HepG2 (cell line): ENCODE measurements around the gene MRPL14. TPM values are rescaled to one million over a fixed set of nuclear protein-coding genes. Genes with fewer than 3 reads are reported as not detected.

Experiments used
- CHCHD3 ChIP-seq: sonication (generic); formaldehyde crosslinking; IDR thresholded peaks from 2 replicates; pipeline ENCODE4 v1.8.0; 2022; ENCODE audit warnings: mild to moderate bottlenecking, missing genetic modification reagents, moderate library complexity
- SNAI1 ChIP-seq: sonication (generic); formaldehyde crosslinking; IDR thresholded peaks from 2 replicates; pipeline ENCODE4 v1.5.0; 2020; ENCODE audit warnings: mild to moderate bottlenecking, missing genetic modification reagents, borderline replicate concordance
- SNAPC4 ChIP-seq: sonication (generic); formaldehyde crosslinking; IDR thresholded peaks from 2 replicates; pipeline ENCODE4 v1.4.0; 2020; ENCODE audit warnings: mild to moderate bottlenecking, missing genetic modification reagents
- ZNF580 ChIP-seq: IDR thresholded peaks from 2 replicates; pipeline ENCODE4 v1.6.1; 2016; ENCODE audit warnings: low read depth, borderline replicate concordance
- polyA plus RNA-seq, 8 experiments: library from polyadenylated mRNA; depleted of rRNA in 3 of 8; stranded (reverse) in 7 of 8; unstranded in 1 of 8; fragments of >200 nt; fragmentation: Illumina TruSeq in 4 of 8; extraction: Trizol in 4 of 8; gene quantifications; 2 replicates each; pipeline versions ENCODE4 v1.2.1 to v1.2.3, GENCODE V29; 2011 to 2016; ENCODE audit warnings: low read depth in 4 of 8, missing spikeins in 1 of 8, mixed read lengths in 1 of 8; ENCODE audit not compliant: insufficient read depth in 1 of 8
- total RNA-seq, 5 experiments: library from RNA; depleted of rRNA; stranded (reverse); fragments of >200 nt; fragmentation: Illumina TruSeq; extraction: Trizol; gene quantifications; 2 replicates each; pipeline ENCODE4 v1.2.3, GENCODE V29; 2016; ENCODE audit warnings: low read depth in 1 of 5
- TF ChIP-seq, protein P1 (sequence below): sonication (generic); formaldehyde crosslinking; IDR thresholded peaks from 2 replicates; pipeline ENCODE4 v1.4.0; 2020; ENCODE audit warnings: missing genetic modification reagents
- TF ChIP-seq, protein P2 (sequence below): sonication (generic); formaldehyde crosslinking; IDR thresholded peaks from 2 replicates; pipeline ENCODE4 v1.8.0; 2022; ENCODE audit warnings: mild to moderate bottlenecking, missing genetic modification reagents; ENCODE audit not compliant: insufficient replicate concordance
- TF ChIP-seq, protein P3 (sequence below): sonication (generic); formaldehyde crosslinking; IDR thresholded peaks from 2 replicates; pipeline ENCODE4 v1.8.0; 2022; ENCODE audit warnings: missing genetic modification reagents, mild to moderate bottlenecking, inconsistent platforms, borderline replicate concordance
- TF ChIP-seq, protein P4 (sequence below): sonication (generic); formaldehyde crosslinking; IDR thresholded peaks from 2 replicates; pipeline ENCODE4 v1.5.1; 2020; ENCODE audit warnings: missing genetic modification reagents, mild to moderate bottlenecking, borderline replicate concordance
- TF ChIP-seq, protein P5 (sequence below): sonication (generic); formaldehyde crosslinking; IDR thresholded peaks from 2 replicates; pipeline ENCODE4 v1.5.1; 2020; ENCODE audit warnings: missing genetic modification reagents, mild to moderate bottlenecking, borderline replicate concordance

The MRPL14 gene
- total and polyA plus RNA-seq, 2 of the 13 experiments (the other 11 are each of a cell fraction or from before 2014, with no cell fraction given) = 157 to 178 TPM

DNA sequence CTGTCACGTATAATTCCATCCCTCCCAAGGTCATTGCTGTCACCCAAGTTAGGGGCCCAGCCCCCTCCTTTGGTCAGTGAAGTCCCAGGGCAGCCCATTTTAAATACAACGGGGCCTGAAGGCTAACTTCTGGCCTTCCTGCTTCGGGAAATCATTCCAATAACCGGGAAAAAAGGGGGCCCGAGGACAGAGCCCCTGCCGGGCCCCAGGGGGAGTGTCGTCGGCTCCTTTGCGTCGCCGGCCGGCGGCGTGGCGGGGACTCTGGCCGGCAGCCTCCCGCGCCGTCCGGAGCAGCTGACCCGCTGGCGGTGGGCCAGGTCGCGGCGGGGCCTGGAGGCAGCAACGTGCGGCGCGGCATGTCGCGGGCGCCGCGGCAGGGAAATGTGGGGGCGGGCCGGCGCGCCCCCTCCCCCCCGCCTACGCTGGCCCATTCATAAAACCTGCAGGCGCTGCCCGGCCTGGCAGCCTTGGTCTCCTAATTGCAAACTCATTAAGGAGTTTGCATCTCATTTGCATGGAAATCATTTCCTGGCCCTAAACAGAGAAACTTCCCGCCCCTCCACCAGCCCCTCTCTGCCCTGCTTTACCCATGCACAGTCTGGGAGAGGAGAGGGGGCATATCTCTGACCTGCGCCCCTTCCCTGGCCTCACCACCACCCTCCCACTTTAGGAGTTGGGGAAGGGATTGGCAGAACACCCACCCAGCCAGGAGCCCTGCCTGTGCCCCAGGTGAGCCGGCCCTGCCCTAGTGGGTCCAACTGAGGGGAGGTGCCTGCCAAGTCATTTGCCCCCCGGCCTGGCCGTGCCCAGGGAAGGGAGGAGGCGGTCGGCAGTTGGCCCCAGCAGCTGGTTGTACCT, 50.7 kb downstream of the MRPL14 start (continued):
- TF ChIP-seq, protein P1, sequence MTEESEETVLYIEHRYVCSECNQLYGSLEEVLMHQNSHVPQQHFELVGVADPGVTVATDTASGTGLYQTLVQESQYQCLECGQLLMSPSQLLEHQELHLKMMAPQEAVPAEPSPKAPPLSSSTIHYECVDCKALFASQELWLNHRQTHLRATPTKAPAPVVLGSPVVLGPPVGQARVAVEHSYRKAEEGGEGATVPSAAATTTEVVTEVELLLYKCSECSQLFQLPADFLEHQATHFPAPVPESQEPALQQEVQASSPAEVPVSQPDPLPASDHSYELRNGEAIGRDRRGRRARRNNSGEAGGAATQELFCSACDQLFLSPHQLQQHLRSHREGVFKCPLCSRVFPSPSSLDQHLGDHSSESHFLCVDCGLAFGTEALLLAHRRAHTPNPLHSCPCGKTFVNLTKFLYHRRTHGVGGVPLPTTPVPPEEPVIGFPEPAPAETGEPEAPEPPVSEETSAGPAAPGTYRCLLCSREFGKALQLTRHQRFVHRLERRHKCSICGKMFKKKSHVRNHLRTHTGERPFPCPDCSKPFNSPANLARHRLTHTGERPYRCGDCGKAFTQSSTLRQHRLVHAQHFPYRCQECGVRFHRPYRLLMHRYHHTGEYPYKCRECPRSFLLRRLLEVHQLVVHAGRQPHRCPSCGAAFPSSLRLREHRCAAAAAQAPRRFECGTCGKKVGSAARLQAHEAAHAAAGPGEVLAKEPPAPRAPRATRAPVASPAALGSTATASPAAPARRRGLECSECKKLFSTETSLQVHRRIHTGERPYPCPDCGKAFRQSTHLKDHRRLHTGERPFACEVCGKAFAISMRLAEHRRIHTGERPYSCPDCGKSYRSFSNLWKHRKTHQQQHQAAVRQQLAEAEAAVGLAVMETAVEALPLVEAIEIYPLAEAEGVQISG = peak; percentile 74
- TF ChIP-seq, protein P2, sequence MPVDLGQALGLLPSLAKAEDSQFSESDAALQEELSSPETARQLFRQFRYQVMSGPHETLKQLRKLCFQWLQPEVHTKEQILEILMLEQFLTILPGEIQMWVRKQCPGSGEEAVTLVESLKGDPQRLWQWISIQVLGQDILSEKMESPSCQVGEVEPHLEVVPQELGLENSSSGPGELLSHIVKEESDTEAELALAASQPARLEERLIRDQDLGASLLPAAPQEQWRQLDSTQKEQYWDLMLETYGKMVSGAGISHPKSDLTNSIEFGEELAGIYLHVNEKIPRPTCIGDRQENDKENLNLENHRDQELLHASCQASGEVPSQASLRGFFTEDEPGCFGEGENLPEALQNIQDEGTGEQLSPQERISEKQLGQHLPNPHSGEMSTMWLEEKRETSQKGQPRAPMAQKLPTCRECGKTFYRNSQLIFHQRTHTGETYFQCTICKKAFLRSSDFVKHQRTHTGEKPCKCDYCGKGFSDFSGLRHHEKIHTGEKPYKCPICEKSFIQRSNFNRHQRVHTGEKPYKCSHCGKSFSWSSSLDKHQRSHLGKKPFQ (CRISPR knock-in tag) = no peak
- TF ChIP-seq, protein P3, sequence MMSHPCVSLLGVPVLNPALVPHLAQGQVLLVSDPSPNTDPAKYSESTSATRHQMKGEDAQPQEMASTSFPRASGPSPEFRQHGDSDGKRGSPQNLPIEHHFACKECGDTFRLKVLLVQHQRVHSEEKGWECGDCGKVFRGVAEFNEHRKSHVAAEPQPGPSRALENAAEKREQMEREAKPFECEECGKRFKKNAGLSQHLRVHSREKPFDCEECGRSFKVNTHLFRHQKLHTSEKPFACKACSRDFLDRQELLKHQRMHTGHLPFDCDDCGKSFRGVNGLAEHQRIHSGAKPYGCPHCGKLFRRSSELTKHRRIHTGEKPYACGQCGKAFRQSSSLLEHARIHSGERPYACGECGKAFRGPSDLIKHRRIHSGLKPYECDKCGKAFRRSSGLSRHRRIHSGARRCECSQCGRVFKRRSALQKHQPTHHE (CRISPR knock-in tag) = no peak
- TF ChIP-seq SNAPC4 (CRISPR knock-in tag) = peak; percentile 77
- TF ChIP-seq, protein P4, sequence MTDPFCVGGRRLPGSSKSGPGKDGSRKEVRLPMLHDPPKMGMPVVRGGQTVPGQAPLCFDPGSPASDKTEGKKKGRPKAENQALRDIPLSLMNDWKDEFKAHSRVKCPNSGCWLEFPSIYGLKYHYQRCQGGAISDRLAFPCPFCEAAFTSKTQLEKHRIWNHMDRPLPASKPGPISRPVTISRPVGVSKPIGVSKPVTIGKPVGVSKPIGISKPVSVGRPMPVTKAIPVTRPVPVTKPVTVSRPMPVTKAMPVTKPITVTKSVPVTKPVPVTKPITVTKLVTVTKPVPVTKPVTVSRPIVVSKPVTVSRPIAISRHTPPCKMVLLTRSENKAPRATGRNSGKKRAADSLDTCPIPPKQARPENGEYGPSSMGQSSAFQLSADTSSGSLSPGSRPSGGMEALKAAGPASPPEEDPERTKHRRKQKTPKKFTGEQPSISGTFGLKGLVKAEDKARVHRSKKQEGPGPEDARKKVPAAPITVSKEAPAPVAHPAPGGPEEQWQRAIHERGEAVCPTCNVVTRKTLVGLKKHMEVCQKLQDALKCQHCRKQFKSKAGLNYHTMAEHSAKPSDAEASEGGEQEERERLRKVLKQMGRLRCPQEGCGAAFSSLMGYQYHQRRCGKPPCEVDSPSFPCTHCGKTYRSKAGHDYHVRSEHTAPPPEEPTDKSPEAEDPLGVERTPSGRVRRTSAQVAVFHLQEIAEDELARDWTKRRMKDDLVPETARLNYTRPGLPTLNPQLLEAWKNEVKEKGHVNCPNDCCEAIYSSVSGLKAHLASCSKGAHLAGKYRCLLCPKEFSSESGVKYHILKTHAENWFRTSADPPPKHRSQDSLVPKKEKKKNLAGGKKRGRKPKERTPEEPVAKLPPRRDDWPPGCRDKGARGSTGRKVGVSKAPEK = no peak
- no peak for TF ChIP-seq ZNF580 (CRISPR knock-in tag)
- TF ChIP-seq SNAI1 (CRISPR knock-in tag) = no peak
- TF ChIP-seq, protein P5, sequence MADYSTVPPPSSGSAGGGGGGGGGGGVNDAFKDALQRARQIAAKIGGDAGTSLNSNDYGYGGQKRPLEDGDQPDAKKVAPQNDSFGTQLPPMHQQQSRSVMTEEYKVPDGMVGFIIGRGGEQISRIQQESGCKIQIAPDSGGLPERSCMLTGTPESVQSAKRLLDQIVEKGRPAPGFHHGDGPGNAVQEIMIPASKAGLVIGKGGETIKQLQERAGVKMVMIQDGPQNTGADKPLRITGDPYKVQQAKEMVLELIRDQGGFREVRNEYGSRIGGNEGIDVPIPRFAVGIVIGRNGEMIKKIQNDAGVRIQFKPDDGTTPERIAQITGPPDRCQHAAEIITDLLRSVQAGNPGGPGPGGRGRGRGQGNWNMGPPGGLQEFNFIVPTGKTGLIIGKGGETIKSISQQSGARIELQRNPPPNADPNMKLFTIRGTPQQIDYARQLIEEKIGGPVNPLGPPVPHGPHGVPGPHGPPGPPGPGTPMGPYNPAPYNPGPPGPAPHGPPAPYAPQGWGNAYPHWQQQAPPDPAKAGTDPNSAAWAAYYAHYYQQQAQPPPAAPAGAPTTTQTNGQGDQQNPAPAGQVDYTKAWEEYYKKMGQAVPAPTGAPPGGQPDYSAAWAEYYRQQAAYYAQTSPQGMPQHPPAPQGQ (CRISPR knock-in tag) = no peak
- peak; percentile 74; the same call in 1 of the 2 replicates for TF ChIP-seq CHCHD3 (CRISPR knock-in tag)
